Epithelial cell of proximal tubule (primary cell): ENCODE results near the gene CES4A. TPM values are rescaled to one million over a fixed set of nuclear protein-coding genes. Genes with fewer than 3 reads are reported as not detected.

Experiments
- DNase-seq: peaks from one replicate; pipeline ENCODE4 v3.0.0-alpha.2; 2011; ENCODE audit warnings: low read depth
- H3K4me3 ChIP-seq: 2 replicates; pipeline ENCODE4 v1.5.1; 2011; ENCODE audit warnings: low read depth, mild to moderate bottlenecking, low read length
- total RNA-seq: library from RNA; depleted of rRNA; stranded (reverse); fragments of >200 nt; gene quantifications from 2 replicates; pipeline ENCODE4 v1.2.3, GENCODE V29; 2015
- TF ChIP-seq, protein P1 (sequence below): conservative IDR thresholded peaks from 2 replicates; pipeline ENCODE4 v1.5.1; 2012; ENCODE audit warnings: low read depth, mild to moderate bottlenecking, low read length

Gene CES4A
- total RNA-seq, 1 donor from 2014 or later, result 0.52 TPM

DNA sequence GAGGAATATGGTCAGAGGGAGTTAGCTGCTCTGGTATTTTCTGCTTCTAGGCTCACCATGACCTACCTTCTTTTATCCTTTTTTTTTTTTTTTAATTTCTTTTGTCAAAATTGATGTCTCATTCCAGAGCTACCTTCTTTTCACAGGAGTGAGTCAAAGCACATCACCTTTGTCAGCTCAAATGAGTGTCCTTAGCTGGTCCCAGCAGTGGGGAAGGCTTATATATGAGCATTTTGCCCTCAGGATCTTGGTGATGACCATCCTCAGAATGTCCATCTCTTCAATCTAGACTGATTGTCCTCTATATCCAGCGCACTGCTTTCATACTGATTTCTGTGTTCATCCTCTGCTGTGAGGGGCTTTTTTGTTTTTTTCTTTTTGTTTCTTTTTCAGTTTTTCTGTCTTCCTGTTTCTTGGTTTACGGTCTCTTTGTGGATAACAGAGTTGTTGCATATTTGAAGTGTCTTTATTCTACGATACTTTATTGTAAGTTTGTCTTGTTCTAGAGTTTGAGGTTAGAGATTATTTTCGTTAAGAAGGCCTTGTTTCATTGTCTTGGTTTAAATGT is 65.5 kb downstream of the CES4A start:
- DNase-seq, result no peak
- TF ChIP-seq, protein P1, sequence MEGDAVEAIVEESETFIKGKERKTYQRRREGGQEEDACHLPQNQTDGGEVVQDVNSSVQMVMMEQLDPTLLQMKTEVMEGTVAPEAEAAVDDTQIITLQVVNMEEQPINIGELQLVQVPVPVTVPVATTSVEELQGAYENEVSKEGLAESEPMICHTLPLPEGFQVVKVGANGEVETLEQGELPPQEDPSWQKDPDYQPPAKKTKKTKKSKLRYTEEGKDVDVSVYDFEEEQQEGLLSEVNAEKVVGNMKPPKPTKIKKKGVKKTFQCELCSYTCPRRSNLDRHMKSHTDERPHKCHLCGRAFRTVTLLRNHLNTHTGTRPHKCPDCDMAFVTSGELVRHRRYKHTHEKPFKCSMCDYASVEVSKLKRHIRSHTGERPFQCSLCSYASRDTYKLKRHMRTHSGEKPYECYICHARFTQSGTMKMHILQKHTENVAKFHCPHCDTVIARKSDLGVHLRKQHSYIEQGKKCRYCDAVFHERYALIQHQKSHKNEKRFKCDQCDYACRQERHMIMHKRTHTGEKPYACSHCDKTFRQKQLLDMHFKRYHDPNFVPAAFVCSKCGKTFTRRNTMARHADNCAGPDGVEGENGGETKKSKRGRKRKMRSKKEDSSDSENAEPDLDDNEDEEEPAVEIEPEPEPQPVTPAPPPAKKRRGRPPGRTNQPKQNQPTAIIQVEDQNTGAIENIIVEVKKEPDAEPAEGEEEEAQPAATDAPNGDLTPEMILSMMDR, result no peak

DNA sequence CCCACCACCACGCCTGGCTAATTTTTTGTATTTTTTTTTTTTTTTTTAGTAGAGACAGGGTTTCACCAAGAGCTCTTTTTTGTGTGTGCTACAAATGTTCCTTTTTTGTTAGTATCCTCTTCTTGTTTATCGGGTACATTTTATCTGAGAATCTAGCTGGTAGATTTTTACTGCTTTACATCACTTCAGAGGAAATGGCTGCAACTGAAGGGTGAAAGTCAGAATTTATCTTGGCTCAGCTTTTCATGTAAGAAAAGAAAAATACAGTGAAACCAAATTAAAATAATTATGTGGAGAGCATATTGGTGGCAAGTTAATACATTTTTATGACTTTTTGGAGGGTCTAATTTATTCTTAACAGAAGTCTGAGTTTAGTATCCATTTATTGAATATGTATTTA is 66.5 kb downstream of the CES4A start:
- TF ChIP-seq, protein P1, result no peak
- no peak for DNase-seq
- H3K4me3 ChIP-seq, result no peak overlapping the region

More for the DNA sequence above, 65.5 kb downstream of the CES4A start:
- no peak overlapping the region for H3K4me3 ChIP-seq

DNA sequence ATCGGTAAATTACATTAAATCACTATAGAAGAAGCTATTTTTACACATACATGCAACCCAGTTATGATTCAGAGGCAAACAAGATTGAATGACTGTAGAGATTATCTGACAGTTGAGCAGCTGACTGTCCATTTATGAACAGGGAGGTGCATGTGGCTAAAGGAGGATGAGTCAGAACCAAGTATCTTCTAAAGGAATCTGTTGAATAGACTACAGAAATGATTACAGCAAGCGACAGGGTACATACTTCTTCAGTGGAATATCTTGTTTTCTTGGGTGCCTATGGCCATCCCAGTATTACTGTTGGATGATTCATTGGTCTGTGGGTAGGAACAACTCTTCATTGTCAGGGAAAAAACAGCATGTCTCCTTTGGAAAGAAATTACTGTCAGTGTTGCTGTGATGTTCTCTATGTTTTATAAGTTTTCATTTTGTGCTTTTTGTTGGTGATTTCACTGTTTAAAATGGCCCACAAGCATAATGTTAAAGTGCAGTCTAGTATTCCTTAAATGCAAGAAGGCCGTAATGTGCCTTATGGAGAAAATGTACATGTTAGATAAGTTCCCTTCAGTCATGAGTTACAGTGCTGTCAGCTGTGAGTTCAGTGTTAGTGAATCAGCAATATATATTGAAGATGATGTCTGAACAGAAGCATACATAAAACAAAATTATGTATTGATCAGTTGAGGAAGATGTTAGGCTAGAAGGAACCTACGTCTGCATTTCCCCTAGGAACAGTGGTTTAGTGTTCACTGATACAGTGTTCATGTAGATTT is 67.5 kb downstream of the CES4A start:
- peak; percentile 76 for DNase-seq
- H3K4me3 ChIP-seq, result no peak overlapping the region
- TF ChIP-seq, protein P1, result no peak

Other genes starting within 250 kb of the CES4A start
- 55.3 and 63.1 TPM in 2 replicates for gene DYNC1LI2, start 237.0 kb upstream of the CES4A start, total RNA-seq
- gene TERB1, start 187.0 kb upstream of the CES4A start, total RNA-seq, result not detected in 2 replicates
- gene NAE1, start 157.6 kb upstream of the CES4A start, total RNA-seq, result 92.3 and 115 TPM in 2 replicates
- gene CA7, start 144.2 kb upstream of the CES4A start, total RNA-seq, result 0.12 TPM in 1 of 2 replicates, not detected in the other
- gene PDP2, start 108.1 kb upstream of the CES4A start, total RNA-seq, result 2.4 and 5.2 TPM in 2 replicates
- 0.14 and 0.81 TPM in 2 replicates for gene CDH16, start 69.7 kb upstream of the CES4A start, total RNA-seq
- gene RRAD, start 63.1 kb upstream of the CES4A start, total RNA-seq, result 6.5 and 40.2 TPM in 2 replicates
- 123 and 178 TPM in 2 replicates for gene CIAO2B, start 54.2 kb upstream of the CES4A start, total RNA-seq
- 10.9 and 20.9 TPM in 2 replicates for gene CES2, start 53.1 kb upstream of the CES4A start, total RNA-seq
- gene CES3, start 27.3 kb upstream of the CES4A start, total RNA-seq, result 0.75 TPM in 1 of 2 replicates, not detected in the other
- 74.9 and 178 TPM in 2 replicates for gene CBFB, start 40.6 kb downstream of the CES4A start, total RNA-seq
- 14.7 and 16.4 TPM in 2 replicates for gene PHAF1, start 121.4 kb downstream of the CES4A start, total RNA-seq
- gene B3GNT9, start 162.4 kb downstream of the CES4A start, total RNA-seq, result 1.0 and 2.0 TPM in 2 replicates
- 17.6 and 30.6 TPM in 2 replicates for gene TRADD, start 171.3 kb downstream of the CES4A start, total RNA-seq
- gene FBXL8, start 171.4 kb downstream of the CES4A start, total RNA-seq, result 4.9 and 12.3 TPM in 2 replicates
- 0.14 and 0.63 TPM in 2 replicates for gene HSF4, start 176.2 kb downstream of the CES4A start, total RNA-seq
- 12.5 and 39.4 TPM in 2 replicates for gene NOL3, start 181.9 kb downstream of the CES4A start, total RNA-seq
- gene MATCAP1, start 195.4 kb downstream of the CES4A start, total RNA-seq, result 5.1 and 11.4 TPM in 2 replicates
- 1.2 TPM in 1 of 2 replicates, not detected in the other for gene EXOC3L1, start 201.5 kb downstream of the CES4A start, total RNA-seq
- 78.9 and 108 TPM in 2 replicates for gene E2F4, start 203.6 kb downstream of the CES4A start, total RNA-seq
- gene ELMO3, start 210.5 kb downstream of the CES4A start, total RNA-seq, result 4.0 and 11.0 TPM in 2 replicates
- 49.0 and 54.8 TPM in 2 replicates for gene TMEM208, start 238.5 kb downstream of the CES4A start, total RNA-seq